Activated naive CD4-positive, alpha-beta T cell treated with anti-CD3 and anti-CD28 coated beads for 36 hours (primary cell): ENCODE results near the gene CROCC. TPM values are rescaled to one million over a fixed set of nuclear protein-coding genes. Genes with fewer than 3 reads are reported as not detected.
"Not testable (repeated sequence)": the region's sequence is repeated elsewhere in the genome, so short reads cannot be mapped to it uniquely, and the experiment has no call there.

Source experiments
- CTCF ChIA-PET: fragments of 350-600 bp; sonication (Branson Sonifier 250); formaldehyde crosslinking; loops from one replicate; lab custom pipeline; 2021; ENCODE audit warnings: antibody characterized with exemption; lab: Charles Lee
- DNase-seq: peaks from one replicate; pipeline ENCODE4 v3.0.0-alpha.2; 2020
- H3K27ac Mint-ChIP-seq: one replicate; pipeline ENCODE4 v1.8.0; 2021; ENCODE audit warnings: mild to moderate bottlenecking, mixed read lengths
- H3K27me3 Mint-ChIP-seq: one replicate; pipeline ENCODE4 v1.8.0; 2021; ENCODE audit warnings: low read depth, mixed read lengths
- H3K36me3 Mint-ChIP-seq: one replicate; pipeline ENCODE4 v1.8.0; 2021; ENCODE audit warnings: low read depth, mixed read lengths
- H3K4me1 Mint-ChIP-seq: one replicate; pipeline ENCODE4 v1.8.0; 2021; ENCODE audit warnings: low read depth, mixed read lengths
- H3K4me3 Mint-ChIP-seq: one replicate; pipeline ENCODE4 v1.8.0; 2021; ENCODE audit warnings: mild to moderate bottlenecking, moderate library complexity, mixed read lengths
- H3K9me3 Mint-ChIP-seq: one replicate; pipeline ENCODE4 v1.8.0; 2021; ENCODE audit warnings: mixed read lengths
- intact Hi-C: fragments of 100-400 bp; cut with micrococcal nuclease; formaldehyde crosslinking; loops from one replicate; pipeline ENCODE4 v1.15.1; 2023
- total RNA-seq, 2 experiments: library from RNA; stranded (reverse); gene quantifications; one replicate each; pipeline ENCODE4 v1.2.3, GENCODE V29; 2021

The CROCC gene
- total RNA-seq, 2 experiments from 2014 or later = 15.5 to 15.7 TPM

- Mint-ChIP-seq H3K9me3 (no peaks in the 10 kb centered on the region), H3K4me3 (no peak overlapping the region), H3K4me1 (peaks cover 18% of the 10 kb centered on the region), H3K36me3 (no peaks in the 10 kb centered on the region), H3K27ac (no peak overlapping the region), H3K27me3 (no peaks in the 10 kb centered on the region)
- no peak for DNase-seq
- CTCF ChIA-PET = no interaction called here
- intact Hi-C loops = no loop called here
These were observed 3.3 kb downstream of the CROCC start for GRCh38 chr1:16924919-16925477.

- peaks cover 18% of the 10 kb centered on the region for H3K4me1 Mint-ChIP-seq
- H3K36me3 Mint-ChIP-seq = no peaks in the 10 kb centered on the region
- no peak overlapping the region for H3K4me3 Mint-ChIP-seq
- intact Hi-C loops = no loop called here
- no peaks in the 10 kb centered on the region for H3K9me3 Mint-ChIP-seq
- no peak for DNase-seq
- no peaks in the 10 kb centered on the region for H3K27me3 Mint-ChIP-seq
- H3K27ac Mint-ChIP-seq = no peak overlapping the region
- CTCF ChIA-PET = no interaction called here
These were observed 4.1 kb downstream of the CROCC start for GRCh38 chr1:16925635-16926490.

- Mint-ChIP-seq H3K27ac (peak overlapping the region; percentile 6), H3K4me1 (peaks cover 12% of the 10 kb centered on the region), H3K27me3 (no peaks in the 10 kb centered on the region), H3K36me3 (no peaks in the 10 kb centered on the region), H3K4me3 (no peak overlapping the region), H3K9me3 (no peaks in the 10 kb centered on the region)
- no peak for DNase-seq
- CTCF ChIA-PET = no interaction called here
- intact Hi-C loops = no loop called here
These were observed 4.9 kb downstream of the CROCC start for GRCh38 chr1:16926491-16927073.

GRCh38 chr1:16927256-16927655, 5.5 kb downstream of the CROCC start:
- intact Hi-C loops = no loop called here
- DNase-seq = no peak
- H3K9me3 Mint-ChIP-seq = no peaks in the 10 kb centered on the region
- no peaks in the 10 kb centered on the region for H3K27me3 Mint-ChIP-seq
- H3K27ac Mint-ChIP-seq = no peak overlapping the region
- no peak overlapping the region for H3K4me3 Mint-ChIP-seq
- peaks cover 6% of the 10 kb centered on the region for H3K4me1 Mint-ChIP-seq
- CTCF ChIA-PET = no interaction called here
- H3K36me3 Mint-ChIP-seq = no peaks in the 10 kb centered on the region

- H3K4me1 Mint-ChIP-seq = no peaks in the 10 kb centered on the region
- intact Hi-C loops = no loop called here
- no peaks in the 10 kb centered on the region for H3K36me3 Mint-ChIP-seq
- no peaks in the 10 kb centered on the region for H3K9me3 Mint-ChIP-seq
- no peak for DNase-seq
- H3K27ac Mint-ChIP-seq = no peak overlapping the region
- CTCF ChIA-PET = no interaction called here
- no peaks in the 10 kb centered on the region for H3K27me3 Mint-ChIP-seq
- H3K4me3 Mint-ChIP-seq = no peak overlapping the region
These were observed 6.2 kb downstream of the CROCC start for GRCh38 chr1:16927711-16928485.

- H3K27ac Mint-ChIP-seq, H3K4me1 Mint-ChIP-seq, H3K9me3 Mint-ChIP-seq, H3K36me3 Mint-ChIP-seq, H3K27me3 Mint-ChIP-seq, intact Hi-C loops, H3K4me3 Mint-ChIP-seq, DNase-seq: not testable (repeated sequence)
- CTCF ChIA-PET = interaction anchor here (1.4 kb wide), 1 partner anchor 9 kb away, joined by 4 read pairs; no protein-coding TSS in a partner anchor
These were observed 7.7 kb downstream of the CROCC start for GRCh38 chr1:16929146-16930041.

GRCh38 chr1:16931206-16931934, 9.6 kb downstream of the CROCC start:
- H3K4me1 Mint-ChIP-seq, H3K36me3 Mint-ChIP-seq, H3K27me3 Mint-ChIP-seq, intact Hi-C loops, DNase-seq, H3K4me3 Mint-ChIP-seq, H3K27ac Mint-ChIP-seq, H3K9me3 Mint-ChIP-seq: not testable (repeated sequence)
- CTCF ChIA-PET = interaction anchor here (0.6 to 0.8 kb wide), 2 partner anchors 28 to 325 kb away, joined by 3 read pairs; no protein-coding TSS in a partner anchor

GRCh38 chr1:16933945-16934344, 12.2 kb downstream of the CROCC start:
- H3K9me3 Mint-ChIP-seq, CTCF ChIA-PET, intact Hi-C loops, H3K36me3 Mint-ChIP-seq, H3K4me1 Mint-ChIP-seq, H3K4me3 Mint-ChIP-seq, H3K27ac Mint-ChIP-seq, H3K27me3 Mint-ChIP-seq, DNase-seq: not testable (repeated sequence)

- CTCF ChIA-PET, H3K4me1 Mint-ChIP-seq, H3K27ac Mint-ChIP-seq, intact Hi-C loops, DNase-seq, H3K36me3 Mint-ChIP-seq, H3K9me3 Mint-ChIP-seq, H3K27me3 Mint-ChIP-seq, H3K4me3 Mint-ChIP-seq: not testable (repeated sequence)
These were observed 14.8 kb downstream of the CROCC start for GRCh38 chr1:16936580-16936979.

GRCh38 chr1:16938351-16939321, 16.9 kb downstream of the CROCC start:
- Mint-ChIP-seq H3K27me3 (no peaks in the 10 kb centered on the region), H3K4me1 (no peaks in the 10 kb centered on the region), H3K4me3 (no peak overlapping the region), H3K36me3 (no peaks in the 10 kb centered on the region), H3K27ac (no peak overlapping the region), H3K9me3 (no peaks in the 10 kb centered on the region)
- intact Hi-C loops = no loop called here
- DNase-seq = no peak
- CTCF ChIA-PET = no interaction called here
